ENCODE results near the gene NHLRC2.

NHLRC2 gene

GRCh38 chr10:113866551-113867394 is 12.3 kb downstream of the NHLRC2 start:
- DNase-seq, result no peak

- no peak for DNase-seq
Measured at GRCh38 chr10:113867904-113868303, 13.4 kb downstream of the NHLRC2 start.

- DNase-seq, result no peak
Measured at GRCh38 chr10:113869789-113870188, 15.3 kb downstream of the NHLRC2 start.

- DNase-seq, result no peak
Measured at GRCh38 chr10:113872139-113873030, 17.9 kb downstream of the NHLRC2 start.

- DNase-seq, result no peak
Measured at GRCh38 chr10:113875212-113875611, 20.8 kb downstream of the NHLRC2 start.

GRCh38 chr10:113876461-113876860 is 22.0 kb downstream of the NHLRC2 start:
- no peak for DNase-seq

- no peak for DNase-seq
Measured at GRCh38 chr10:113879691-113880090, 25.2 kb downstream of the NHLRC2 start.

GRCh38 chr10:113880236-113880635 is 25.8 kb downstream of the NHLRC2 start:
- DNase-seq, result no peak

GRCh38 chr10:113882240-113882639 is 27.8 kb downstream of the NHLRC2 start:
- DNase-seq, result no peak

GRCh38 chr10:113889911-113890310 is 35.5 kb downstream of the NHLRC2 start:
- no peak for DNase-seq

GRCh38 chr10:113890769-113891168 is 36.3 kb downstream of the NHLRC2 start:
- DNase-seq, result no peak

- DNase-seq, result no peak
Measured at GRCh38 chr10:113891476-113891875, 37.0 kb downstream of the NHLRC2 start.

- no peak for DNase-seq
Measured at GRCh38 chr10:113893570-113893969, 39.1 kb downstream of the NHLRC2 start.

- no peak for DNase-seq
Measured at GRCh38 chr10:113894581-113894980, 40.1 kb downstream of the NHLRC2 start.

- no peak for DNase-seq
Measured at GRCh38 chr10:113895018-113895417, 40.6 kb downstream of the NHLRC2 start.

GRCh38 chr10:113897693-113898618 is 43.5 kb downstream of the NHLRC2 start:
- no peak for DNase-seq

- DNase-seq, result no peak
Measured at GRCh38 chr10:113899952-113900598, 45.6 kb downstream of the NHLRC2 start.

GRCh38 chr10:113905756-113906155 is 51.3 kb downstream of the NHLRC2 start:
- no peak for DNase-seq

- no peak for DNase-seq
Measured at GRCh38 chr10:113907166-113907565, 52.7 kb downstream of the NHLRC2 start.

GRCh38 chr10:113908236-113908635 is 53.8 kb downstream of the NHLRC2 start:
- DNase-seq, result no peak

- no peak for DNase-seq
Measured at GRCh38 chr10:113911113-113911512, 56.7 kb downstream of the NHLRC2 start.

GRCh38 chr10:113911839-113912238 is 57.4 kb downstream of the NHLRC2 start:
- no peak for DNase-seq
